Measurements from ENCODE around the gene CEL. TPM values are rescaled to one million over a fixed set of nuclear protein-coding genes. Genes with fewer than 3 reads are reported as not detected.

The CEL gene
- total RNA-seq, 6 experiments from 2014 or later = 0.19 to 0.35 (median 0.26) TPM; not detected in 2

DNA sequence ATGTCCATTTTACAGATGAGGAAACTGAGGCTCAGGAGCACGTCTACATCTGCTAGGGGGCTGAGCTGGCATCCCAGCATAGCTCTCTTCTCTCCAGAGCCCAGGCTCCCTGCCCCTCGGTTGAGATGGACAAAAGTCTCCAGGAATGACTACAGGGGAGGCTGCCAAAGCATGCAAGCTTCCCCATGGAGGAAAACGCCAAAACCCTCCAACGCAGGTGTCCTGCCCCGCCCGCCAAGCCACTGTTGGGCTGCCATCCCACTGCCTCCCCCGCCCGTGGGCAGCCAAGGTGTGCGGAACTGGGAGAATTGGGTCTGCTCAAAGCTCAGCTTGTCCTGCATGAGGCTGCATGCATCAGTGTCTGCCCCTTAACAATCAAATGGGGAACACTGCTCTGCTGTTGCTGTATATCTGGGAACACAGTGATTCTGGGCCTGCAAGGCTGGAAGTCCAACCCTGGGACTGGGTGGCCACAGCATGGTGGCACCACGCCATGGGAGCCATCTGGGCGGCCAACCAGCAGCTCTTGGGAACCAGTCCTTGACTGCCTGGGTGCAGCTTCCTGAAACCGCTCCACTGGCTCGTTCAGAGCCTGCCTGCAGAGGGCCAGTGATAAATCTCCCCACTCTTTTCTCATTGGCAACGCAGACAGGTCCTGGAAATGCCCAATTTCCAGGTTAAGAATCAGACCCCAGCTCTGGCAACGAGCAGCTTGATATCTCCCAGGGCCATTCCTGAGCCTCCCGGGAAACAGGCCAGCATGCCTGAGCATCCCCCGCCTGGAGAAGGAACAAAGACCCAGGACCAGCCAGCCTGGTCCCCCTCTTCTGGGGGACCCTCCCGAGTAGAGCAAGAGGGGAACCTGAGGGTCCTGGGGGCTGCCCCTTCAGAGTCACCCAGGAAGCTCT lies 55.7 kb downstream of the CEL start:
- intact Hi-C loops (cut with DNase I) = no loop called here
- Histone ChIP-seq H3K4me3 (no peak overlapping the region), H3K36me3 (no peaks in the 10 kb centered on the region), H3K27ac (no peak overlapping the region), H3K9me3 (no peaks in the 10 kb centered on the region), H3K27me3 (no peaks in the 10 kb centered on the region), H3K4me1 (peaks cover 8 to 42% (median 21%) of the 10 kb centered on the region in 4 donors)
- no peak for TF ChIP-seq POLR2A (IDR thresholded peaks at IDR 0.05)
- TF ChIP-seq, protein P1, sequence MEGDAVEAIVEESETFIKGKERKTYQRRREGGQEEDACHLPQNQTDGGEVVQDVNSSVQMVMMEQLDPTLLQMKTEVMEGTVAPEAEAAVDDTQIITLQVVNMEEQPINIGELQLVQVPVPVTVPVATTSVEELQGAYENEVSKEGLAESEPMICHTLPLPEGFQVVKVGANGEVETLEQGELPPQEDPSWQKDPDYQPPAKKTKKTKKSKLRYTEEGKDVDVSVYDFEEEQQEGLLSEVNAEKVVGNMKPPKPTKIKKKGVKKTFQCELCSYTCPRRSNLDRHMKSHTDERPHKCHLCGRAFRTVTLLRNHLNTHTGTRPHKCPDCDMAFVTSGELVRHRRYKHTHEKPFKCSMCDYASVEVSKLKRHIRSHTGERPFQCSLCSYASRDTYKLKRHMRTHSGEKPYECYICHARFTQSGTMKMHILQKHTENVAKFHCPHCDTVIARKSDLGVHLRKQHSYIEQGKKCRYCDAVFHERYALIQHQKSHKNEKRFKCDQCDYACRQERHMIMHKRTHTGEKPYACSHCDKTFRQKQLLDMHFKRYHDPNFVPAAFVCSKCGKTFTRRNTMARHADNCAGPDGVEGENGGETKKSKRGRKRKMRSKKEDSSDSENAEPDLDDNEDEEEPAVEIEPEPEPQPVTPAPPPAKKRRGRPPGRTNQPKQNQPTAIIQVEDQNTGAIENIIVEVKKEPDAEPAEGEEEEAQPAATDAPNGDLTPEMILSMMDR (IDR thresholded peaks at IDR 0.05) = no peak
- peak; percentile 52 to 86 (median 66) for DNase-seq
- WGBS (ENCODE audit: insufficient coverage, low coverage, low lambda C conversion rate, missing lambda C conversion rate) = 86% methylated on average over 2 of the region's 18 CpGs
- no peak for ATAC-seq

- H3K4me1 ChIP-seq = peaks cover 8 to 42% (median 19%) of the 10 kb centered on the region in 4 donors
- H3K36me3 ChIP-seq = no peaks in the 10 kb centered on the region
- H3K9me3 ChIP-seq = no peaks in the 10 kb centered on the region
- no CpG with 5 or more reads among the region's 3 CpGs for whole genome bisulfite sequencing (ENCODE audit: insufficient coverage, low coverage, low lambda C conversion rate, missing lambda C conversion rate)
- TF ChIP-seq, protein P1 (IDR thresholded peaks at IDR 0.05) = no peak
- TF ChIP-seq POLR2A (IDR thresholded peaks at IDR 0.05) = no peak
- H3K27ac ChIP-seq = no peak overlapping the region
- DNase-seq (no peak), ATAC-seq (no peak)
- H3K27me3 ChIP-seq = no peaks in the 10 kb centered on the region
- intact Hi-C loops (cut with DNase I) = no loop called here
- H3K4me3 ChIP-seq = no peak overlapping the region
Measured at GRCh38 chr9:133118179-133118520, 56.4 kb downstream of the CEL start.

DNA sequence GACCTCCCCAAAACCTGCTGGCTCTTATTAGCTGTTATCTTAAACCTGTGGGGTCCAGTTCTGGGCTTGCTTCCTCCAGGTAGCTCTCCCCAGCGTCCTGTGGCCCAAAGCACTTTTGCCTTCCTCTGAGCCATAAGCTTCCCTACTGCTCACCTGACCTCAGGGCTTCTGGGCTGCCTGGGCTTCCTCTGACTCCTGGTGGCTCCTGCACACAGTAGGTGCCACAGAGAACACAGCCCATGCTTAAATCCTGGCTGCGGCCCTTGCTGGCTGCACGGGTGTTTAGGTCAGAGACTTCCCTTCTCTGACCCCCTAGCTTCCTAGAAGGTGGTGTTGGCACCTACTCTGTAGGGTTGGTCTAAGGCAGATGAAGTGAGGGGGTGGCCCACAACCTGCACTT lies 56.8 kb downstream of the CEL start:
- WGBS (ENCODE audit: insufficient coverage, low coverage, low lambda C conversion rate, missing lambda C conversion rate) = 76% methylated on average over 3 of the region's 3 CpGs
- no peak for ATAC-seq
- no peak for TF ChIP-seq POLR2A (IDR thresholded peaks at IDR 0.05)
- TF ChIP-seq, protein P1 (IDR thresholded peaks at IDR 0.05) = no peak
- Histone ChIP-seq H3K27ac (peak overlapping the region in 1 of 3 donors; percentile 49), H3K4me1 (peaks cover 5 to 38% (median 17%) of the 10 kb centered on the region in 4 donors), H3K36me3 (no peaks in the 10 kb centered on the region), H3K4me3 (no peak overlapping the region), H3K9me3 (no peaks in the 10 kb centered on the region), H3K27me3 (no peaks in the 10 kb centered on the region)
- peak in 2 of 3 donors; percentile 13 to 27 for DNase-seq
- intact Hi-C loops (cut with DNase I) = no loop called here

- TF ChIP-seq, protein P1 (IDR thresholded peaks at IDR 0.05) = no peak
- no peak for TF ChIP-seq POLR2A (IDR thresholded peaks at IDR 0.05)
- 59% methylated on average over 5 of the region's 21 CpGs for WGBS (ENCODE audit: insufficient coverage, low coverage, low lambda C conversion rate, missing lambda C conversion rate)
- no peaks in the 10 kb centered on the region for H3K36me3 ChIP-seq
- DNase-seq (peak in 1 of 3 donors; percentile 64), ATAC-seq (peak in 2 of 4 donors; percentile 6 to 8)
- H3K4me3 ChIP-seq = peak overlapping the region in 2 of 3 donors; percentile 65 to 86
- no peaks in the 10 kb centered on the region for H3K9me3 ChIP-seq
- H3K27ac ChIP-seq = peak overlapping the region; percentile 31 to 79 (median 49)
- intact Hi-C loops (cut with DNase I) = no loop called here
- peaks cover 0 to 31% (median 10%) of the 10 kb centered on the region in 4 donors for H3K4me1 ChIP-seq
- no peaks in the 10 kb centered on the region for H3K27me3 ChIP-seq
Measured at GRCh38 chr9:133119103-133119845, 57.5 kb downstream of the CEL start.
